H9 (cell line): Measurements from ENCODE around the gene TRMU. TPM values are rescaled to one million over a fixed set of nuclear protein-coding genes. Genes with fewer than 3 reads are reported as not detected.

Experiments
- DNase-seq: peaks from one replicate; pipeline ENCODE4 v3.0.0-alpha.2; 2017
- H2AFZ ChIP-seq: one replicate; pipeline ENCODE4 v1.6.1; 2013; ENCODE audit warnings: mild to moderate bottlenecking, low read length, control low read depth, moderate library complexity
- H2AK5ac ChIP-seq: 2 replicates; pipeline ENCODE4 v1.6.1; 2013; ENCODE audit warnings: low read length, control low read depth, mixed read lengths; ENCODE audit not compliant: insufficient read length
- H2BK120ac ChIP-seq: one replicate; pipeline ENCODE4 v1.6.1; 2013; ENCODE audit warnings: low read depth, mild to moderate bottlenecking, low read length, control low read depth, inconsistent platforms; ENCODE audit not compliant: poor library complexity, severe bottlenecking
- H2BK12ac ChIP-seq: 2 replicates; pipeline ENCODE4 v1.6.1; 2013; ENCODE audit warnings: low read length, control low read depth, mixed read lengths, low read depth; ENCODE audit not compliant: insufficient read length
- H2BK15ac ChIP-seq: 2 replicates; pipeline ENCODE4 v1.6.1; 2013; ENCODE audit warnings: low read depth, low read length, control low read depth
- H2BK20ac ChIP-seq: one replicate; pipeline ENCODE4 v1.6.1; 2013; ENCODE audit warnings: low read depth, mild to moderate bottlenecking, low read length, control low read depth, inconsistent platforms; ENCODE audit not compliant: poor library complexity, severe bottlenecking
- H2BK5ac ChIP-seq: 2 replicates; pipeline ENCODE4 v1.6.1; 2013; ENCODE audit warnings: low read length, control low read depth, mixed read lengths; ENCODE audit not compliant: insufficient read length
- H3K14ac ChIP-seq: 2 replicates; pipeline ENCODE4 v1.6.1; 2013; ENCODE audit warnings: low read length, control low read depth; ENCODE audit not compliant: insufficient read depth
- H3K18ac ChIP-seq: 2 replicates; pipeline ENCODE4 v1.6.1; 2013; ENCODE audit warnings: low read depth, mild to moderate bottlenecking, mixed read lengths, low read length, control low read depth; ENCODE audit not compliant: insufficient read length
- H3K23ac ChIP-seq: 2 replicates; pipeline ENCODE4 v1.6.1; 2013; ENCODE audit warnings: low read length, control low read depth, mixed read lengths, low read depth; ENCODE audit not compliant: insufficient read length
- H3K23me2 ChIP-seq: 2 replicates; pipeline ENCODE4 v1.6.1; 2013; ENCODE audit warnings: low read depth, mild to moderate bottlenecking, mixed read lengths, low read length, control low read depth; ENCODE audit not compliant: insufficient read length, poor library complexity, severe bottlenecking
- H3K27ac ChIP-seq: 2 replicates; pipeline ENCODE4 v1.5.1; 2013; ENCODE audit warnings: low read length, control low read depth, mixed read lengths, low read depth; ENCODE audit not compliant: insufficient read length
- H3K27me3 ChIP-seq: 2 replicates; pipeline ENCODE4 v1.6.1; 2013; ENCODE audit warnings: low read length, control low read depth, inconsistent platforms; ENCODE audit not compliant: insufficient read depth
- H3K4ac ChIP-seq: 2 replicates; pipeline ENCODE4 v1.6.1; 2013; ENCODE audit warnings: low read depth, mild to moderate bottlenecking, control low read depth, inconsistent platforms, low read length, moderate library complexity
- H3K4me1 ChIP-seq: 2 replicates; pipeline ENCODE4 v1.6.1; 2013; ENCODE audit warnings: low read length, control low read depth, inconsistent platforms; ENCODE audit not compliant: insufficient read depth
- H3K4me2 ChIP-seq: 2 replicates; pipeline ENCODE4 v1.6.1; 2013; ENCODE audit warnings: low read length, control low read depth, mixed read lengths; ENCODE audit not compliant: insufficient read length, insufficient read depth
- H3K56ac ChIP-seq: 2 replicates; pipeline ENCODE4 v1.6.1; 2013; ENCODE audit warnings: low read depth, mild to moderate bottlenecking, mixed read lengths, low read length, control low read depth; ENCODE audit not compliant: insufficient read length
- H3K79me1 ChIP-seq: 2 replicates; pipeline ENCODE4 v1.6.1; 2013; ENCODE audit warnings: low read depth, mild to moderate bottlenecking, moderate library complexity, low read length, control low read depth, inconsistent platforms; ENCODE audit not compliant: insufficient read depth, poor library complexity, severe bottlenecking
- H3K79me2 ChIP-seq: 2 replicates; pipeline ENCODE4 v1.6.1; 2013; ENCODE audit warnings: low read length, control low read depth, inconsistent platforms; ENCODE audit not compliant: insufficient read depth
- H3K9ac ChIP-seq: 2 replicates; pipeline ENCODE4 v1.6.1; 2013; ENCODE audit warnings: low read length, control low read depth, mixed read lengths; ENCODE audit not compliant: insufficient read length; ENCODE audit errors: extremely low read depth
- H3K9me3 ChIP-seq: one replicate; pipeline ENCODE4 v1.6.1; 2013; ENCODE audit warnings: low read depth, low read length, inconsistent platforms; ENCODE audit not compliant: control insufficient read depth
- H3T11ph ChIP-seq: one replicate; pipeline ENCODE4 v1.6.1; 2013; ENCODE audit warnings: mild to moderate bottlenecking, low read length, control low read depth, inconsistent platforms
- H4K20me1 ChIP-seq: one replicate; pipeline ENCODE4 v1.6.1; 2013; ENCODE audit not compliant: control insufficient read depth, insufficient read length, insufficient read depth
- H4K5ac ChIP-seq: 2 replicates; pipeline ENCODE4 v1.6.1; 2013; ENCODE audit warnings: low read depth, mild to moderate bottlenecking, mixed read lengths, low read length, control low read depth; ENCODE audit not compliant: insufficient read length
- H4K8ac ChIP-seq: replicated peaks from 2 replicates; pipeline ENCODE4 v1.6.1; 2013; ENCODE audit warnings: low read length, control low read depth, mixed read lengths, low read depth; ENCODE audit not compliant: insufficient read length
- H4K91ac ChIP-seq: 2 replicates; pipeline ENCODE4 v1.6.1; 2013; ENCODE audit warnings: low read depth, mild to moderate bottlenecking, moderate library complexity, mixed read lengths, low read length, control low read depth; ENCODE audit not compliant: insufficient read length
- H3K27ac Mint-ChIP-seq, 3 experiments: 2 replicates in 2 of 3; 3 replicates in 1 of 3; pipeline ENCODE4 v1.8.0; 2020 to 2021; ENCODE audit warnings: mixed read lengths in 3 of 3, mild to moderate bottlenecking in 1 of 3, moderate library complexity in 1 of 3
- H3K27me3 Mint-ChIP-seq: 2 replicates; pipeline ENCODE4 v1.8.0; 2021; ENCODE audit warnings: low read depth, mild to moderate bottlenecking, moderate library complexity, mixed read lengths
- H3K36me3 Mint-ChIP-seq, 3 experiments: 2 replicates in 2 of 3; 3 replicates in 1 of 3; pipeline ENCODE4 v1.8.0; 2020 to 2021; ENCODE audit warnings: low read depth in 3 of 3, mixed read lengths in 3 of 3; ENCODE audit not compliant: insufficient read depth in 1 of 3
- H3K4me1 Mint-ChIP-seq, 2 experiments: 2 replicates each; pipeline ENCODE4 v1.8.0; 2020; ENCODE audit warnings: mixed read lengths in 2 of 2
- H3K4me3 Mint-ChIP-seq, 2 experiments: 2 replicates in 1 of 2; 3 replicates in 1 of 2; pipeline ENCODE4 v1.8.0; 2020 to 2021; ENCODE audit warnings: mild to moderate bottlenecking in 2 of 2, mixed read lengths in 2 of 2, moderate library complexity in 1 of 2
- H3K9me3 Mint-ChIP-seq, 2 experiments: 2 replicates in 1 of 2; 3 replicates in 1 of 2; pipeline ENCODE4 v1.8.0; 2020; ENCODE audit warnings: mild to moderate bottlenecking in 2 of 2, mixed read lengths in 2 of 2, moderate library complexity in 1 of 2
- CTCF ChIP-seq: fragments of 200-600 bp; sonication (generic); conservative IDR thresholded peaks from 3 replicates; pipeline ENCODE4 v1.8.0; 2021; ENCODE audit warnings: antibody characterized with exemption, mild to moderate bottlenecking
- WGBS: extraction: QIAGEN DNeasy Blood & Tissue Kit; methylation state at CpG from one replicate; pipeline ENCODE4 v1.1.7; 2013; ENCODE audit warnings: missing lambda C conversion rate, low lambda C conversion rate, mixed read lengths; ENCODE audit not compliant: insufficient read length; ENCODE audit errors: extremely low coverage; 5-methylcytosine and 5-hydroxymethylcytosine counted together
- total RNA-seq: library from RNA; stranded (reverse); gene quantifications from 2 replicates; pipeline ENCODE4 v1.2.1, GENCODE V29; 2021

TRMU gene
- total RNA-seq, 1 experiment from 2014 or later, result 86.3 TPM

- H4K8ac ChIP-seq, result no peak overlapping the region
- no peaks in the 10 kb centered on the region for H3K9me3 ChIP-seq
- H3K36me3 Mint-ChIP-seq, result peaks cover 33 to 96% (median 89%) of the 10 kb centered on the region in 3 experiments; a peak in 6 of 7 replicates
- no peaks in the 10 kb centered on the region for H3K9me3 Mint-ChIP-seq
- peaks cover 5% of the 10 kb centered on the region for H4K20me1 ChIP-seq
- no peak overlapping the region for H4K5ac ChIP-seq
- no peak overlapping the region for H3K18ac ChIP-seq
- H2BK20ac ChIP-seq, result no peak overlapping the region
- H3K27me3 Mint-ChIP-seq, result no peaks in the 10 kb centered on the region
- no peak overlapping the region for H3K4me2 ChIP-seq
- H3K9ac ChIP-seq, result no peak overlapping the region
- H3K4me3 Mint-ChIP-seq, result no peak overlapping the region
- H3K79me1 ChIP-seq, result no peaks in the 10 kb centered on the region
- H3K4me1 ChIP-seq, result no peaks in the 10 kb centered on the region
- H3K27me3 ChIP-seq, result no peaks in the 10 kb centered on the region
- no peaks in the 10 kb centered on the region for H3K23me2 ChIP-seq
- H3K79me2 ChIP-seq, result 0 out of 2 replicates have a peak, but pooled peaks cover 2% of the 10 kb centered on the region
- no peak overlapping the region for H2BK5ac ChIP-seq
- H3T11ph ChIP-seq, result no peak overlapping the region
- H4K91ac ChIP-seq, result no peak overlapping the region
- H3K27ac Mint-ChIP-seq, result no peak overlapping the region
- no peak overlapping the region for H3K56ac ChIP-seq
- no peak overlapping the region for H3K27ac ChIP-seq
- no peak overlapping the region for H2BK15ac ChIP-seq
- no CpG with 5 or more reads among the region's 12 CpGs for WGBS
- no peak for DNase-seq
- no peak overlapping the region for H3K4ac ChIP-seq
- H3K14ac ChIP-seq, result no peak overlapping the region
- no peak overlapping the region for H3K23ac ChIP-seq
- no peak overlapping the region for H2BK12ac ChIP-seq
- no peaks in the 10 kb centered on the region for H3K4me1 Mint-ChIP-seq
- no peak overlapping the region for H2AK5ac ChIP-seq
- no peak for TF ChIP-seq CTCF
- no peak overlapping the region for H2AFZ ChIP-seq
- H2BK120ac ChIP-seq, result no peak overlapping the region
These were observed 12.1 kb downstream of the TRMU start for GRCh38 chr22:46347646-46348045.
